HUES48 (cell line): ENCODE results near the gene RGR.

Source experiments
- H3K27ac ChIP-seq: one replicate; pipeline ENCODE4 v1.7.0; 2013; ENCODE audit warnings: low read depth, low read length, inconsistent platforms
- H3K27me3 ChIP-seq: 2 replicates; pipeline ENCODE4 v1.6.1; 2013; ENCODE audit warnings: mild to moderate bottlenecking, low read length; ENCODE audit not compliant: control insufficient read depth, insufficient read depth
- H3K36me3 ChIP-seq: 2 replicates; pipeline ENCODE4 v1.6.1; 2013; ENCODE audit warnings: low read length; ENCODE audit not compliant: control insufficient read depth, insufficient read depth
- H3K4me1 ChIP-seq: 2 replicates; pipeline ENCODE4 v1.6.1; 2013; ENCODE audit warnings: mild to moderate bottlenecking, low read length; ENCODE audit not compliant: control insufficient read depth, insufficient read depth
- H3K4me3 ChIP-seq: 2 replicates; pipeline ENCODE4 v1.5.1; 2013; ENCODE audit warnings: mild to moderate bottlenecking, low read depth, low read length
- H3K9ac ChIP-seq: 2 replicates; pipeline ENCODE4 v1.6.1; 2013; ENCODE audit warnings: mild to moderate bottlenecking, low read depth, low read length, moderate library complexity
- H3K9me3 ChIP-seq: 2 replicates; pipeline ENCODE4 v1.6.1; 2013; ENCODE audit warnings: low read length; ENCODE audit not compliant: control insufficient read depth, insufficient read depth

The RGR gene, protein sequence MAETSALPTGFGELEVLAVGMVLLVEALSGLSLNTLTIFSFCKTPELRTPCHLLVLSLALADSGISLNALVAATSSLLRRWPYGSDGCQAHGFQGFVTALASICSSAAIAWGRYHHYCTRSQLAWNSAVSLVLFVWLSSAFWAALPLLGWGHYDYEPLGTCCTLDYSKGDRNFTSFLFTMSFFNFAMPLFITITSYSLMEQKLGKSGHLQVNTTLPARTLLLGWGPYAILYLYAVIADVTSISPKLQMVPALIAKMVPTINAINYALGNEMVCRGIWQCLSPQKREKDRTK

GRCh38 chr10:84244651-84245270, at the start of gene RGR:
Gene RGR (plus strand): TSS chr10:84245053. CDS start chr10:84245091, 38 bp downstream.
- H3K36me3 ChIP-seq: no peaks in the 10 kb centered on the region
- H3K27me3 ChIP-seq: no peaks in the 10 kb centered on the region
- H3K9me3 ChIP-seq: no peaks in the 10 kb centered on the region
- no peak within 1 kb of the TSS for H3K4me3 ChIP-seq
- H3K9ac ChIP-seq: no peak within 1 kb of the TSS
- no peak within 1 kb of the TSS for H3K27ac ChIP-seq
- H3K4me1 ChIP-seq: no peaks in the 10 kb centered on the region

- Histone ChIP-seq H3K27ac (no peak overlapping the region), H3K27me3 (peaks cover 48% of the 10 kb centered on the region), H3K36me3 (no peaks in the 10 kb centered on the region), H3K4me1 (peaks cover 3% of the 10 kb centered on the region; the same call in 1 of the 2 replicates), H3K4me3 (no peak overlapping the region), H3K9me3 (no peaks in the 10 kb centered on the region), H3K9ac (no peak overlapping the region)
These were observed 48.8 kb upstream of the RGR start for GRCh38 chr10:84196083-84196482.

- Histone ChIP-seq H3K27me3 (peaks cover 48% of the 10 kb centered on the region), H3K36me3 (no peaks in the 10 kb centered on the region), H3K9me3 (no peaks in the 10 kb centered on the region), H3K9ac (no peak overlapping the region), H3K4me3 (no peak overlapping the region), H3K4me1 (peaks cover 3% of the 10 kb centered on the region; the same call in 1 of the 2 replicates), H3K27ac (no peak overlapping the region)
These were observed 47.9 kb upstream of the RGR start for GRCh38 chr10:84196941-84197340.

GRCh38 chr10:84197643-84198042, 47.2 kb upstream of the RGR start:
- Histone ChIP-seq H3K4me3 (no peak overlapping the region), H3K9me3 (no peaks in the 10 kb centered on the region), H3K9ac (no peak overlapping the region), H3K36me3 (no peaks in the 10 kb centered on the region), H3K27me3 (peaks cover 47% of the 10 kb centered on the region), H3K4me1 (peaks cover 3% of the 10 kb centered on the region; the same call in 1 of the 2 replicates), H3K27ac (no peak overlapping the region)

DNA sequence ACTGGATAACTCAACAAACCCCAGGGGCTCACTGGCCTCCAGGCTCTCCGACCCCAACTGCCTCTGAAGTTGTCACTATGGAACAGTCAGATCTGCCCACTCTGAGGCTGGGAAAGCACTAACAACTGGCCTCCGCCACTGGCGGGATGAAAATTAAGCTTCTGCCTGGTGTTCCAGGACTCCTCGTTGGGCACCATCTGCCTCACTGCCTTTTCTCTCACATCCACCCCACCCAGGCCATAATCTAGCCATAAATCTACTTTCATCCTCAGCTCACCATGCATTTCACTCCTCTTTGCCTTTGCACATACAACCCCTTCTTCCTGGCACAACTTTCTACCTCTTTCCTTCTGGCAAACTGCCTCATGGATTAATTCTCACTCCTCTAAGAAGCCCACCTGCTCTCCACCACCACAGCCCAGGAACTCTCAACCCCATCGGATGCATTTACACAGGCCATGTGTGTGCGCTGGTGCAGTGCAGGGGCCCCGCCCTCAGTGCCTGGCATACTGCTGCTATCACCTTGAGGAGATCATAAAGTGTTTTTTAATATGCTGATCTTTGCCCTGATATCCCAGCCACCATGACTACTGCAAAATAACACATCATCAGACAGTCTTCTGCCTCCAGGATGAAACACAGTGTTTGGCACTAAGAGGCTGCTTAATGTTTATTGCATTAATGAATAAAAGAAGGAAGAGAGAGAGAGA, 46.5 kb upstream of the RGR start:
- Histone ChIP-seq H3K9me3 (no peaks in the 10 kb centered on the region), H3K4me1 (peaks cover 3% of the 10 kb centered on the region; the same call in 1 of the 2 replicates), H3K4me3 (no peak overlapping the region), H3K27me3 (peaks cover 40% of the 10 kb centered on the region), H3K27ac (no peak overlapping the region), H3K36me3 (no peaks in the 10 kb centered on the region), H3K9ac (no peak overlapping the region)

- Histone ChIP-seq H3K36me3 (no peaks in the 10 kb centered on the region), H3K4me3 (no peak overlapping the region), H3K4me1 (no peaks in the 10 kb centered on the region), H3K27ac (no peak overlapping the region), H3K27me3 (peaks cover 16% of the 10 kb centered on the region), H3K9ac (no peak overlapping the region), H3K9me3 (no peaks in the 10 kb centered on the region)
These were observed 44.2 kb upstream of the RGR start for GRCh38 chr10:84200537-84201243.

- H3K36me3 ChIP-seq: no peaks in the 10 kb centered on the region
- H3K27ac ChIP-seq: no peak overlapping the region
- no peaks in the 10 kb centered on the region for H3K9me3 ChIP-seq
- no peak overlapping the region for H3K4me3 ChIP-seq
- no peaks in the 10 kb centered on the region for H3K4me1 ChIP-seq
- H3K9ac ChIP-seq: no peak overlapping the region
- peaks cover 11% of the 10 kb centered on the region for H3K27me3 ChIP-seq
These were observed 43.6 kb upstream of the RGR start for GRCh38 chr10:84201244-84201606.

DNA sequence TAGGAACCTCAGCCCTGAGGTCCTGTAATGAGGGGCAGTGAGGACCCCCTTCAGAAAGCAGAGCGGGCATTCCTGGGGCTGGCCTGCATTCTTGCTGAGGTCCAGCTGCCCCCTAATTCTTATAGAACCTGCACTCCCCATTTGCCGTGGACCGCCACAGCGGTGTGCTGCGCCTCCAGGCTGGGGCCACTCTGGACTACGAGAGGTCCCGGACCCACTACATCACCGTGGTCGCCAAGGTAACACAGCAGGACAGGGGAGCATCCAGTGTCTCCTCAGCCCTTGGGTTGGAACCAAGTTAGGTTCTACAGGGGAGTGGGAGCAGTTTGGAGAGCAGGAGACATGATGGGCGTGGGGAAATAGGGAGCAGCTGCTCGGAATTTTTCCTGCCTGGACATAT, 43.2 kb upstream of the RGR start:
- H3K9me3 ChIP-seq: no peaks in the 10 kb centered on the region
- peaks cover 7% of the 10 kb centered on the region for H3K27me3 ChIP-seq
- no peak overlapping the region for H3K9ac ChIP-seq

DNA sequence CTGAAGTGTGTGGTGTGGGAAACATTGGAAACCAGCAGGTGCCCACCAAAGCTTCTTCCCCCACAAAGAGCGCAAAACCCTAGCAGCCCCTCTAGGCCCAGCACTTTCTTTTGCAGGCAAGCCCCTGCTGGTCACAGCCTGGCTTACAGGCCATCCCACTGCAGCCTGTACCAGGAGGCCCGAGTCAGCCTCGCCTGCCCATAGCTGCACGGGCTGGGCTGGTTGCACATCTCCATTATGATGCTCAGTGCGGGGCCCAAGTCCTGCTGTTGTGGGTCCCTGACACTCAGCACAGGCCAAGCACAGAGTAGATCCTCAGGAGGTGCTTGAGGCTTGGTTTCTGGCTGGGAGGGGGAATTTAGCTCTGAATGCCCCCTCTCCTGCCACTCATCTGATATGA, 42.5 kb upstream of the RGR start:
- Histone ChIP-seq H3K4me1 (no peaks in the 10 kb centered on the region), H3K4me3 (no peak overlapping the region), H3K27ac (no peak overlapping the region), H3K9ac (no peak overlapping the region), H3K9me3 (no peaks in the 10 kb centered on the region), H3K36me3 (no peaks in the 10 kb centered on the region), H3K27me3 (no peaks in the 10 kb centered on the region)

More for the DNA sequence above, 43.2 kb upstream of the RGR start:
- Histone ChIP-seq H3K4me1 (no peaks in the 10 kb centered on the region), H3K27ac (no peak overlapping the region), H3K4me3 (no peak overlapping the region), H3K36me3 (no peaks in the 10 kb centered on the region)

DNA sequence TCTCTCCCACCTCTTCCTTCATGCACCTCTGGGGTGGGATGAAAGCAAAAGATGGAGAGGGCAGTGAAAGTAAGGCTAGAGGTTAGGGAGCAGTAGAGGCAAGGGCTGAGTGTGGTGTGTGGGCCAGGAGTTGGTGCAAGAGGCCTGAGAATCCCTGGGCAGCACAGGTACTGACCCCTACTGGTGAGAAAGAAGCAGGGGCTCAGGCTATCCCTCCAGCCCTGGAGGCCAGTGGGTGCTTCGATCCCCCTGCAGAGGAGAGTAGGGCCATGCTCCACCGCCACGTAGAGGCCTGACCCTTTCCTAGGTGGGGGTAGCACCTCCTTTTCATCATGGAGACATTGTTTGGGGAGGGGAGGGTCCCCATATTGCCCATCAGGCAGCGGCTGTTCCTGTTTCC, 40.7 kb upstream of the RGR start:
- H3K4me3 ChIP-seq: no peak overlapping the region
- H3K4me1 ChIP-seq: no peaks in the 10 kb centered on the region
- H3K9me3 ChIP-seq: no peaks in the 10 kb centered on the region
- H3K27me3 ChIP-seq: no peaks in the 10 kb centered on the region
- H3K27ac ChIP-seq: no peak overlapping the region
- no peaks in the 10 kb centered on the region for H3K36me3 ChIP-seq
- no peak overlapping the region for H3K9ac ChIP-seq
